ENCODE data around the gene LCE3D.

- TF ChIP-seq CTCF (IDR thresholded peaks at IDR 0.05; ENCODE audit: borderline replicate concordance, extremely low read depth, low read length, poor library complexity, severe bottlenecking) (no peak), EZH2 (IDR thresholded peaks at IDR 0.05; ENCODE audit: borderline replicate concordance, low read depth, low read length, severe bottlenecking) (no peak)
Observed at GRCh38 chr1:152596986-152597385, 16.7 kb upstream of the LCE3D start.

Data from DND-41 (cell line).